GM12891 (cell line): Measurements from ENCODE around the gene TMEM87A.

Source experiments
- PAX5 ChIP-seq: IDR thresholded peaks from 2 replicates; pipeline ENCODE4 v1.6.1; 2011; ENCODE audit warnings: low read length, moderate library complexity, mild to moderate bottlenecking; ENCODE audit not compliant: insufficient read depth, severe bottlenecking
- POLR2A ChIP-seq: IDR thresholded peaks from 2 replicates; pipeline ENCODE4 v1.6.1; 2011; ENCODE audit warnings: low read depth, low read length, control low read depth
- POLR2AphosphoS5 ChIP-seq: IDR thresholded peaks from 2 replicates; pipeline ENCODE4 v1.6.1; 2011; ENCODE audit warnings: low read depth, low read length, control low read depth
- TAF1 ChIP-seq: IDR thresholded peaks from 2 replicates; pipeline ENCODE4 v1.6.1; 2011; ENCODE audit warnings: low read depth, low read length, control low read depth

DNA sequence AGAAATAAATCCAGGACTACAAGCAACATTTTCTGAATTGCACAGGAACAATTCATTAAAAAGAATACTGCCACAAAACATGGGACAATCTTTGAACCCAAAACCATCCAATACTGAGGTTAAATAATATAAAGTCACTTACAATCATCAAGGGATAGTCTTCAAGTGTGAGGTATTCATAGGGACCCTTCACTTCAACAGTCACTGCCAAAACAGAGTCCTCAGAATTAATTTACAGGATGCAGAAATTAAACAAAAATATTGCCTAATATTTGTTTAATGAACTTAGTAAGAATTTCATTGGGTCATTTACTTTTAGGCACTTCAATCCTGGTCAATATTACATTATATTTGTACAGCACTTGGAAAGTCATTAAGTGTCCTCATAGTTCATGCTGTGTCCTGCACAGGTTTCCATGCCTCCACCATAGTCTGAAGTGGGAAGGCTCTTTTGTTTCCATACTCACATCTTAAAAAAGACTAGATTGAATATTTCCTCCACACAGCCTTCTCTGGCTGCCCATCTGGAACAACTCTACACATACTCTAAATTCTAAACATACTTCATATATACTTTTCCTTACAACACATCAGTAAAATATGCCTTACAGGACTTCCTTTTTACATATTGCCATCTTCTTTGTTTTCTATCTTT is 33.6 kb downstream of the TMEM87A start:
- no peak for TF ChIP-seq POLR2AphosphoS5
- no peak for TF ChIP-seq POLR2A
- no peak for TF ChIP-seq TAF1
- no peak for TF ChIP-seq PAX5
